CD4-positive, alpha-beta T cell treated with Interleukin-17A for 4 hours (primary cell): ENCODE results near the gene BTBD9.

ENCODE experiments used
- DNase-seq: peaks from one replicate; pipeline ENCODE4 v3.0.0-alpha.2; 2020; ENCODE audit warnings: mixed read lengths

The BTBD9 gene

DNA sequence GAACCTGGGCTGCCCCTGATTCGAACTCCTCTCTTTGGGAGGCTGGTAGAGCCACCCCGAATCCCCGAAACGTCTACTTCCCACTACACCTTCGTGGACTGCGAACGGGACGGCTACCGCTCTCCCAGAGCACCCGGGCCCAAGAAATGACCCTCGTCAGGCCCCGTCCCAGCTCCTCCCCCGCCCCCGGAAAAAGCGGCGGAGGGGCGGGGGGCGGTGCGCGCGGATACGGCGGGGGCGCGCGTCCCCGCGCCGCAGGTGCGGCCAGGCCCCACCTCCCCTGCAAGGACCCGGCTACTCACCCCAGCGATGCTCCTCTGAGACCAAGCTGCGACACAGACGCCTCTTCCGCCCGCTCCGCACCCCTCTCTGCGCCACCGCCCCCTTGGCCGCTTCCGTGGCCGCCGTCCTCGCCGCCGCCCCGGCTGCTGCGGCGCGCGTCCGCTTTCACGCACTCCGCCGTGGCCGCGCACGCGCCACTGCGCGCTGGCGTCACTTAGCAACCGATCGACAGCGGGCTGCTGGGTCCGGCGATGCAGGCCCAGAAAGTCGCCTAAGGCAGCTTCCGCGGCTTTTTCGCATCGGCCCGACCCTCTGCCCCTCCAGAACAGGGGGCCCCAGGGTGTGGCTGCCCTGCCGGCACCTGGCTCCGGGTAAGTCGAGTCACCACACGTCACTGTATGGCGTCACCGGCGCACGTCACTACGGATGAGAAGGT lies at the start of gene BTBD9:
BTBD9 (minus strand) TSS at position 432 of the 718 bp plus-strand sequence.
- peak; percentile 85 for DNase-seq

DNA sequence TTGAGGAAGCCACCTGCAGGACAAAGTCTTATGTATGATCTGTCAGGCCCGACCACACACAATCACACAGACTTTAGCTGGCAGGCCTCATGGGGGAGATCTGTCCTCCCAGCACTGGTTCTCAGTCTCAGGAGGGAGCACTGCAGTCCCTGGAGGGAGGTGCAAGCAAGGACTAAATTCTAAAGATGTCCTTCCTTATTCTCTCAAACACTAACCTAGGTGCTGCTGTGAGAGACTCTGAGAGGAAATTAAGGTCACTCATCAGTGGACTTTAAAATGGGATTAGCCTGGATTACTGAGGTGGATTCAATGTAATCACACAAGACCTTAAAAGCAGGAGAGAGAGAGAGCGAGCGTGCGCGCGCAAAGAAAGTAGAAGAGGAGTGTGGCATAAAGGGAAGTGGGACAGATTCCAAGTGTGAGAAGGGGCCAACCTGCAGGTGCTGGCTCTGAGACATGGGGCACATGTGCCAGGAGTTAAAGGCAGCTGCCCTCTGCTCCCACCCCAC lies 48.9 kb upstream of the BTBD9 start:
- no peak for DNase-seq

DNA sequence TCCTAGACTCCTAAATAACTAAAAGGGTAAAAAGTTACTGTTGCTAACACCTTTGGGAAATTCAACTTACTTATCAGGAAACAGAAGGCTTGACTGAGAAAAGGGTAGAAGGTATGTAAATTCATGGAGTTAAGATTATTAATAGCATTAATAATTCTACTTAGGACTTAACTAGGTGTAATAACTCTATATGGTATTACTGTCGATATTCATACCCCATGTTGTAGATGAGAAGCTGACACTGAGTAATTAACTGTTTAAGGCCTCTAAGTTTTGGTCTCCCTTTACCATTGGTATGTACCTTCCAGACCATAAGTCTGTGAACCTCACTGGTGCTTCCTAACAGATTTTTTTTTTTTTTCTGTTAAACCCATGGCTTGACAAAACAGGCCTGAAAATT lies 47.8 kb upstream of the BTBD9 start:
- no peak for DNase-seq

DNA sequence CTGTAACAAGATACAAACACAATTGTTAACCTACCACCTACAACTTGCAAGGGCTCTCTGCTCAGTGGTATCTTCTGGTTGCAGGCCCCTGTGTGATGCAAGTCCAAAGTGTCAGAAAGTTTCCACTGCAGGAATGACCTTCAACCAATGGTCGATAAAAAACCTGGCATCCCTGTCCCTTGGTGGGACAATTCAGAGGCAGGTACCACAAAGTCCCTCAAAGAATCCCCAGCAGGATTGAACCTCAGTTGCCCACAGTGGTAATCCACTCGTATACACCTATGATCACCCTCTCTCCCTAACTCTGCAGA lies 47.3 kb upstream of the BTBD9 start:
- DNase-seq = no peak

DNA sequence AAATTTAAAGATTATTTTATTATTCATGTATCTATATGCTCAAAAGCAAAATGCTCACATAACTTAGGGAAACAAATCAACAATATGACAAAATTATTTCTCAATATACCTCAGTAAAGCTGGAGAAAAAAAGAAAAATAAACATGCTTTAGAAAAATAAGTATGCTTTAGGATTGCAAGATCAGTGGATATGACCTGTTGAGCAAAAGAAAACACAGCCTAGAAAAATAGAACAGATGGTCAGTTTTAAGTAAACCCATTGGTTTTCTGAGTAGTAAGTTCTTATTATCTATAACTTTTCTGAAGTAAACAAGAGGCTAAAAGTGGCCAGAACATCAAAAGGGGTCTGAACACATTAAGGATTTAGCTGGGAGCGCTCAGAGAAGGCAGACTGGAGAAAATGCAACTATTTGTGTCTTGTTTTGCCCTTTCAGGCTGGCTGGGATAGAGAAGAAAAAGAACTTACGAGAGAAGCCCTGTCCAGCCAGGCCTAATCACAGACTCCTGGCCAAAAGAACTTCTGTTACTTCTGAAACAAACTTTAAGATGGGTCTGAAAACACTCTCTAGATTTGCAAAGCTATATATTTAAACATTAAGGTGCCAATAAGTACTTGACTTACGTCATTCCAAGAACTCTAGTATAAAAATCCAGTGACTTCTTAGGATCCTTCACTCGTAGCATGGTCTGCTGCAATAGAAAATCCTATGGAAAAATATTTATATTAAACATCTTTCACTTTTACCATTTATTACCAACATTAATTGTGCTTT lies 46.7 kb upstream of the BTBD9 start:
- no peak for DNase-seq

DNA sequence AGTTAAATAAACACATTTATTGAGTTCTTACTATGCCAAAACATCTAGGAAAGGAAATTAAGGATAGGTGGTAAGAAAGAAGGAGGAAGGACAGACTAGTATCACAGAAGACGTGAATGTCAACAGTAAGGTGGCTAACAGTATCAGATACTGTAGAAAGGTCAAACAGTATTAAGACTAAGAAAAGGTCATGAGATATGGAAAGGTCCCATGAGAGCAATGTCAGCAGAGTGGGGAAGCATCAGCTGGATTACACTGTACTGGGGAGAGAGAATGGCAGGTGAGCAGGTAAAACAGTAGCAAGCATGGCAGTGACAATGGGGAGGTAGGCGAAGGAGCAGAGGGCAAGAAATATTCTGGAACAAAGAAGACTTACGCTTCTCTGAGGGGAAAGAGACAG lies 45.2 kb upstream of the BTBD9 start:
- DNase-seq = no peak

DNA sequence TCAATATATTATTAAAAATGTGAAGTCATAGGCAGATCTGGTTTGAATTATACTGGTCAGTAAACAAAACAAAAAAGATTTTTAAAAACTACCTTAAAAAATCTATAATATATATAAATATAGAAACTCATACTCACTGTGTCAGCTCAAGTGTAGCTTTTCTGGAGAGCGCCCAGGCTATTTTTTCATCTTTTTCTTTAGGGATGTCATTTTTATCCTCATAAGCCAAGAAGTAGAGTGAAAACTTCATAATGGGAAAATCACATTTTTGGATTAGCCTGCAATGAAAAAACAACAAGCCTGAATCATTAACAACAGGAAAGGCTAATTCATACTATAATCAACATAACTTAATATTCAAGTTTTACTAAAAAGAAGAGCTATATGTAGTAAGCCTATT lies 44.5 kb upstream of the BTBD9 start:
- no peak for DNase-seq

DNA sequence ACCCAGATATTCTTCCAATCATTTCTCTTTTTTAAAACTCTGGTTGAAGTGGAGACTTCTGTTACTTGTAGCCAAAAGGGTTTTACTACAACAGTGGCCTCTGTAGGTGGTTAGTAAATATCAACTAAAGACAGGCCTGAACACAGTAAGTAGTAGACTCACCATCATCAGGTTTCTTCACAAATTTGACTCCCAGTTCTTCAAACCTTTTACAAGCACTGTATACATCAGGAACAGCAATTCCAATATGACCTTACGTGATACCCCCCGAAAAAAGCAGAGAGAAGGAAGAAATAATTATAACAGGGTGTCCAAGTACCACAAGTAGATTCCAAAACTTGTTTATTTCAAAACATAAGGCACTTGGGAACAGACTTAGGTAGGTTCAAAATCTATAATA lies 42.1 kb upstream of the BTBD9 start:
- DNase-seq = no peak

DNA sequence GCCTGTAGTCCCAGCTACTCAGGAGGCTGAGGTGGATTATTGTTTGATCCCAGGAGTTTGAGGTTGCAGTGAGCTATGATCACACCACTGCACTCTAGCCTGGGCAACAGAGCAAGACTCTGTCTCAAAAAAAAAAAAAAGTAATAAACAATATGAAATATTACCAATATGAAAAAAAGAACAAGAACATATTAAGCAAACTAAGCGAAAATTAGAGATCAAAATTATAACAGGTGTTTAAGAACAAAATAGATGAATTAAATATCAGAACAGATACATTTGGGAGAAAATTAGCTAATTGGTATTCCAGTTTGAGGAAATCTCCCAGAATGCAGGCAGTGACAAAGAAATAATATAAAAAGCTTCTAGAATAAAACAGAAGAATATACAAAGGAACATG lies 39.9 kb upstream of the BTBD9 start:
- no peak for DNase-seq

DNA sequence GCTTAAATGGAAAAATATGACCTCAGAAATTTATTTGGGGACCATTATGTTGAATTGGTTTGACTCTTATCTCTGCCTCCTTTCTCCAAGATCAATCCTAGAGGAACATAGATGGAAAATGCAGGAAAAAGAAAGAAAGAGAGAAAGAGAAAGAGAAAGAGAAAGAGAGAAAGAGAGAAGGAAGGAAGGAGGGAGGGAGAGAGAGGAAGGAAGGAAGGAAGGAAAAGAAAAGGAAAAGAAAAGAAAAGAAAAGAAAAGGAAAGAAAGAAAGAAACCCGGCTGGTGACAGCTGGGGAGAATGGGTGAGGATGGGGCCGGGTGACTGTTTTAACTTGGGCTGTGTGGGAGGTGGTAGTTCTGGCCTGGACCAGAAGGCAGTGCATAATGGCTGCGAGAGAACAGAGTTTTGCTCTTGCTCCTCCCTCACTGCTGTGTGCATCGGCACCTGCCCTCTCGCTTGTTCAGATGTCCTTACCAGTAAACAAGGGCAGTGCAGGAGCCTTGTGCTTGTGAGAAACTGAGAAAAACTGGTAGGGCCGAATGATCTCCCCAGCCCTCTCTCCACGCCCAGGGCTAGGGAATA lies 38.5 kb upstream of the BTBD9 start:
- DNase-seq = no peak

DNA sequence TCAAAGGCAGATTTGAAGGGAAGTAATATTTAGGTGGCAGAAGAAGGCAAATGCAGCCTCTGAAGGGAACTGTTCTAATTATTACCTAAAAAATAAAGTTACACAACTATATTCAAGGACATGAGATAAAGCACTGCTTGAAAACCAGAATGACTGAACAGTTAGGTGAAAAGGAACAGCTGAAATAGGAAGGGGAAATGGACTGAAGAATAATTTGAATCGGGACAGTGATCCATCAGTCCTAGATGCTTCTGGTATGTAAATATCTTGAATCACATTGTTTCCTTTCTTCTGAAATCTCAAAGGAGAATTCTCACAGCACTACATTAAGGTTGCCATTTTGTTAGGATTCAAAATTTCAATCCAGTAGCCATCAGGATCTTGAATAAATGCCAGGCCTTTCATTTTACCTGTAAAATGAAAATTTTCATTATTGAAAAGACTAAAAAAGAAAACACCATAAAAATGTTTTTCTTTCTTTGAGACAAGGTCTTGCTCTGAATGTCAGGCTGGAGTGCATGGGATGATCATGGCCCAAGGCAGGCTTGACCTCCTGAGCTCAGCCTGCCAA lies 37.3 kb upstream of the BTBD9 start:
- DNase-seq = no peak

DNA sequence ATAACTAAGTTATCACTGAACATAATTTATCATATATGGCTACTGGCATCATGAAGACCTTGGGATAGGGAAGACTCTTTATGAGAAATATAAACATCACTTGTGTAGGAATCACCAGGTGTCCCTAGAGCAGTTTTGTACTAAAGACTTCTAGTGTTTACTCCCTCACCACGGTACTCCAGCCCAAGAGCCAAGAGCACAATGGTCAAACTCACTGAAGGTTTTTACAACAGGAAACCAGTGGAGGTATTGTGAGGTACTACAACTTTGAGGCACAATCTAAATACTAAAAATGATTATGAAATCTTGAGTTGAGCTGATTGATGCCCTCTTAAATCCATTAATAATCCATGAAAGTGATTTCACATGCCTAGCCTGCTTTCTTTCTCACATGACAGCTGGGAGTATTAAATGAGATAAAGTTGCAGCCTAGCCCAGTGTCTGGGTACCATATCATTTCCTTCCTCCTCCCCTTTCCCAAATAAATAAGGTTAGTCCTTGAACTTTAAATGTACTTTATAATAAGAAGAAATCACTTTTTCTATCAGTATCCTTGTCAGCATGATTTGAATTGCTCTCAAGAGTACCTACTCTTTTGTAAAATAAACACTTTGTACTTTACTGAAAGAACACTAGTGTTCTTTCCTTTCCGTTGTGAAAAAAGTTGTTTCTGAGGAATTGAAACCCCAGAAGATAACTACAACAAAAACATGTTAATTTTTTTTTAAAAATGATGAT lies 36.7 kb upstream of the BTBD9 start:
- DNase-seq = no peak

DNA sequence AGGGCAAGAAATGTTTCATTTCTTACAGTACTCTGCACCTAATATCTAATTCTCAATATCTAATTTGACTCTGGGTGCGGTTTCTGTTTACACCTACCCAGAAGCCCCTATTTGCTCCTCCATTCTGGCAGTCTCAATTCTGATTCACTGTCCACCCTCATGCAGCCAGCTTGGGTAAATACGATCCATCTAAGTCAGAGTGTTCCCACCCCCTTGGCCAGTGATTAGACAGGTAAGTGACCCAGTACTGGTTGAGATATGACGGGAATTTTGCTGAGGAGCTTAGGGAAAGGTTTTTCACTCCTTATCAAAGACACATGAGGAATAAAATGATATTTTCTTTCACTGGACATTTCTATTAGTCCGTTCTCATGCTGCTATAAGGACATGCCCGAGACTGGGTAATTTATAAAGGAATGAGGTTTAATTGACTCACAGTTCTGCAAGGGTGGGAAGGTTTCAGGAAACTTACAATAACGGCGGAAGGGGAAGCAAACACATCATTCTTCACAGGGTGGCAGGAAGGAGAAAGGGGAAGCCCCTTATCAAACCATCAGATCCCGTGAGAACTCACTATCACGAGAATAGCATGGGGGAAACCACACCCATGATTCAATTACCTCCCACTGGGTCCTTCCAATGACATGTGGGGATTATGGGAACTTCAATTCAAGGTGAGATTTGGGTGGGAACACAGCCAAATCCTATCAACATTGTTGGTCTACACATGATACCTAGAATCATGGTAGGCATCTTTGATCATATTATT lies 33.9 kb upstream of the BTBD9 start:
- DNase-seq = no peak

DNA sequence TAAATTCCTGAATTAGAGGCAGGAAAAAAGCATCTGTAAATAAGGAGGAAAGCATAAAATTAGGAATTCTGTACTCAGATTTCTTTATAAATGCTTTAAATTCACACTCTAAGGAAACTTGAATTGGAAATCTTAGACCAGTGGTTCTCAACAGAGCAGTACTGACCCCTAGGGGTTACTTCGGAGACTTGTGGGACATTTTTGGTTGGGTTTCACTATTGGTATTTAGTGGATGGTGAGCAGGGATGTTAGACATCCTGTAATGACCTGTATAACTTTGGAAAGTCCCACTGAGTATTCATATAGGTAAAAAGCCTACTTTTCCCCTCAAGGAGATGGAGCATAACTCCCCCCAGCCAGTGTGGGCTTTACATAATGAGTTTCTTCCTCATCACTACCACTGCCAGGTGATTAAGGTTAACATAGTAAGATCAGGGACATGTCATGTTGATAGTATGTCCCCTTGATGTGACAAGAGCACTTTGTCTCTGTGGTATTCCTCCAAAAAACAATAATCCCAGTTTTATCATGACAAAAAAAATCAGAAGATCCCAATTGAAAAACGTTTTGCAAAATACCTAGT lies 32.2 kb upstream of the BTBD9 start:
- peak; percentile 40 for DNase-seq

DNA sequence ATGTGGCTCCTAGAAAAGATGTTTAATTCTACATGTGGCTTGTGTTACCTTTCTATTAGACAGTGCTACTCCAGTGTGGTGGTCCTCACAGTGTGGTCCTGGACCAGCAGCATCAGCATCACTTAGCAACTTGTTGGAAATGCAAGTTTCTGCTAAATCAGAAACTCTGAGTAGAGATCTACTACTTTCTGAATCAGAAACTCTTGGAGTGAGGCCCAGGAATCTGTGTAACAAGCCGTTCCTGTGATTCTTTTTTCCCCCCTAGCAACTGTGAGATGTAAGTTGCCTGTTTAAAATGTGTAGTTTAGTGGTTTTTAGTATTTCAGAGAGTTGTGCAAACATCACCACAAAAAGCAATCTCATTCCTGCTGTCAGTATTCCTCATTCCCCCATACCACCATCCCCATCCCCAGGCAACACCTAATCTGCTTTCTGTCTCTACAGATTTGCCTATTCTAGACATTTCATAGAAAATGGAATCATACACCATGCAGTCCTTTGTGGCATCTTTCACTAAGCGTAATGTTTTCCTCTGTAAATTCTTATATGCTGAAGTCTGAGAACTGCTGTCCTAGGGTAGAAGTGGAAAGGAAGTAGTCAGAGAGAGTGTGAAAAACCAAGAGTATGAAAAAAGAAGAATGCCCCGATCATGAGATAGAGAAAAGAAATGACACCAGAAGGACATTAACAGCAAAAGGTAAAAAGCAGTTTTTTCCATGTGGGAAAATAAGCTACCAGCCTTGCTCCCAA lies 18.9 kb upstream of the BTBD9 start:
- DNase-seq = no peak

DNA sequence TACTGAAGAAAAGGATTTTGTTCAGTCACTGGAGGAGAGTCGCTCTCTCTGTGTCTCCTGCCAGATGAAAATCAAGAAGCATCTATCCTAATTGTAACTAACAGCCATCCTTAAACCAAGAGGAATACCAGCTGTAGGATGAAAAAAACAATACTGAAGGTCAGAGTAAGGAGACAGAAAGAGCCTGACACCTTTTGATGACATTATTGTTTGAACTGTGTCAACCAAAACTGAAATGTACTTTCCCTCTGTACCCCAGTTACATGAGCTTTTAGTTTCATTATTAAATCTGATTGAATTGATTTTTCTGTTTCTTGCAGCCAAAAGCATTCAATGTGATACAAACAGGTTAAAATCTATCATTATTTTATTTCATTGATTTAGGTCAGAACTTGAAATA lies 17.2 kb upstream of the BTBD9 start:
- DNase-seq = no peak

DNA sequence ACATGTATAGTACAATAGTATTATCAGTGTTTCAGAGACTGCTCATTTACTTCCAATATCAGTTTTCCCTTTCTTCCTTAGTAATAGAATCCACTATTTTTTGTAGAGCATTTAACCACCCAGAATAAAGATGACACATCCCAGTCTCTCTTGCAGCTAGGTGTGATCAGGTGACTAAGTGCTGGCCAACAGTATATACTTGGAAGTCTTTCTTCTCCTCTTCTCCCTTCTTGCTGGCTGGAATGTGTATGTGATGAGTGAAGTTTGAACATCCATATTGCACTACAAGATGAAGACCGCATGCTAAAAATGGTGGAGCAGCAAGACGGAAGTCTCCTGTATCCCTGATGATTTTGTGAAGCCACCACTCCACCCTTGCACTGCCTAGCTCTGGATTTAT lies 14.5 kb upstream of the BTBD9 start:
- DNase-seq = no peak

DNA sequence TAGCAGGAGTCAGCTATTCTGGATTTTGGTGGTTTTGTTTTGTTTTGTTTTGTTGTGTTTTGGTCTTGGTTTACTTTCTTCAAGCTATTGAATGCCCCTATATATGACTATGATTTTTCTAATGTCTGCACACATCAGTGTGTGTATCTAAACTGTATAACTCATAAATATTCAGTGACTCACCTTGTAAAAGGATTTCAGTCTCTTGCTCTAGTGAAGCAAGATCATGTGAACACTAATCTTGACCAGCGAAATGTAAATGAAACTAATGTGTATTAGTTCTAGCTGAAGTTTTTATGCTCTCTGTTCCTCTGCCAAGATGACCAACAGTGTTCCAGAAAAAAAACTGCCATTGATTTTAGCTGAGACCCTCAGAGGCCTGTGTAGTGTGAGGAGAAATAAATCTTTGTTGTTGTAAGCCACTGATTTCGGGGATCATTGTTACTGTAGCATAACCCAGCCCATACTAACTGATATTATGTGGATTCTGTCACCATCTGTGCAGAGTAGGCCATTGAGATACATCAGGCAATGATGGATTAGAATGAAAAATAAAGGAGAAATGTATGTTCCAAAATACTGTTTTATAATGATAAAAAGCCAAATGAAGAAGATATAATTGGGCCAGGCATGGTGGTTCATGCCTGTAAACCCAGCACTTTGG lies 11.5 kb upstream of the BTBD9 start:
- no peak for DNase-seq

DNA sequence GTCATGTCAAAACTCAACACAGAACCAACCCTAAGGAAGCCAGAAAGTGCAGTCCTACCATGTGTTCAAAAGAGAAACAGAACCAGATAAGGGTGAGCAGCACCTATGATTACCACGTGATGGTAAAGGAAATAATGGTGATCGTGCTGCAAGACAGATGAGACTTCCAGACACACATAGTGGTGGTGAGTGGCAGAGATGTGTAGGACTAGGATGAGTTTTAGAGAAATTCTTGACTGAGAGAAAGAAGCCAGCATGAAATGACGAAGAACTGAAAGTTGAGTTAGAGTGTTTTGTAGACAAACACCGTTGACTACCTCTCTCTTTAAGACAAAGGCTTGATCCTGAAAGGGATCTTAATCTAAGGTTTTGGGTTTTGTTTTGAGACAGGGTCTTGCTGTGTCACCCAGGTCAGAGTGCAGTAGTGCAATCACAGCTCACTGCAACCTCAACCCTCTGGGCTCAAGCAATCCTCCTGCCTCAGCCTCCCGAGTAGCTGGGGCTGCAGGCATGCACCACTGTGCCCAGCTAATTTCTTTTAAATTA lies 10.6 kb upstream of the BTBD9 start:
- no peak for DNase-seq

DNA sequence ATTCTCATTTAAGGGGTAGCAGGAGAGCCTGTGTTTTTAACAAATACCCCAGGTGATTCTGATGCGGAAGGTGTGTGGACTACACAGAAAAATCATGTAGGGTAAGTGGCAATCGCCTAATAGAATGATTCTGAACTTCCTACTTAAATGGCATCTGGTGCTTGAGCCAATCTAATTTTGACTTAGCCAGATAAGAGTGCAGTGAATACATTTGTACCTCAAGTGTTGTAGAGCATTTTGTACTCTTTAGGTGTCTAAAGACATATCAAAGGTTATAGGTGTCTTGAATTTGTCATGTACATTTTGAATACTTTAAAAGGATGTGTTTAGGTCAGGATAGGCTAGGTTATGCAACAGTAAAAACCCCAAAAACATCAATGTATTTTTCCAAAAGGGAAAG lies 10.0 kb upstream of the BTBD9 start:
- no peak for DNase-seq
